ENCODE measurements around the gene MMP28. TPM values are rescaled to one million over a fixed set of nuclear protein-coding genes. Genes with fewer than 3 reads are reported as not detected.

MMP28 gene
- total RNA-seq, 1 experiment from 2014 or later, result 0.40 TPM

DNA sequence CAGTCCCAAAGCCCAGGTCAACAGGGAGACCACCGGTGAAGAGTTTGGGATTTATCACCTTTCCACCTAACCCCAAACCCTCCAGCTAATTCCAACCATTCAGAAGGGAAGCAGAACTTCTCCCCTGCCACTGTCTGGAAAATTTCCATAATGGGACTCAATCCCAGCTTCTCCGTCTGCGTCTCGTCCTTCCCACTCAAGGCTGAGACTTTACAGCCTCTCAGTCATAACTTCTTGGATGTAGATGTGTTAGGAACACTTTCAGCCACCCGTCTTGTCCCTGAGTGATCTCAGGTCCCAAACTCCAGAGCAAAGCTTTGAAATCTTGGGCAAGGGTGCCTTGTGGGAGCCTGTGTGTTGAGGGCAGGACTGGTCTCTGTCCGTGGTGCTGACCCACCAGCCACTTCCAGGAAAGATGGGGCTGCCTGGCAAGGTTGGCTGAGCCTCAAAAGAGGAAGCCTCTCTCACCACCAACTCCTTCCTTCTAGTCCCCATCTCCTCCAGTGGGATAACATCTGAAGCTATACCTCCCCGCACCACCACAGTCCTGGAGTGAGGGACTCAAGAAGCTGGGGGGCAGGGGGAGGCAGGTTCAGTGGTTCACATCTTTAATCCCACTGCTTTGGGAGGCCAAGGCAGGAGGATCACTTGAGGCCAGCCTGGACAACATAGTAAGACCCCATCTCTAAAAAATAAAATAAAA is 51.7 kb downstream of the MMP28 start:
- DNase-seq (ENCODE audit: low read depth), result peak; percentile 57

DNA sequence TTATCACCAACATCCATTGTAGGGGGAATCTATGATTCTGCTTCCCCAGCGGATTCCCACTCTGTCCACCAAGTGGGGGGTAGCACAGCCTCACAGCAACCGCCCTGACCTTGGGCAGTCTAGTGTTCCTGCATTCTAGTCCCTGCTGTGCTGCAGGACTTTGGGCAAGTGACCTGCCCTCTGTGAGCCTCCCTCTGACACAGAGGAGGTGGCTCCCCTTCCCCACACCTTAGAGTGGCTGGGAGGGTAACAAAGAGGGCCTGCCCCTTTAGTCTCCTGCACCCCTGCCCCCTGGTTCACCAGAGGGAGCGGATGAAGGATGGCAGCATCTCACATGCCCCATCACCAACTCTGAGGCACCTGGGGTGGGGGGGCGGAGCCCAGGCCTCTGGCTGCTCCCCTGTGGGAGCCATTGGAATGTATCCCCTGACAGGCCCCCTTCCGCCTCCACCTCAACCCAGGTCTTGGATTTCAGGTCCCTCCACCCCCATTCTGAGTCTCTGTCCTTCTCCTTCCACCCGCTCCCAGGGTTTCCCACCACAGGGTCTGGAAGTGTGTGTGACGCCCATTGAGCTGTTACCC is 52.5 kb downstream of the MMP28 start:
- DNase-seq (ENCODE audit: low read depth), result no peak

DNA sequence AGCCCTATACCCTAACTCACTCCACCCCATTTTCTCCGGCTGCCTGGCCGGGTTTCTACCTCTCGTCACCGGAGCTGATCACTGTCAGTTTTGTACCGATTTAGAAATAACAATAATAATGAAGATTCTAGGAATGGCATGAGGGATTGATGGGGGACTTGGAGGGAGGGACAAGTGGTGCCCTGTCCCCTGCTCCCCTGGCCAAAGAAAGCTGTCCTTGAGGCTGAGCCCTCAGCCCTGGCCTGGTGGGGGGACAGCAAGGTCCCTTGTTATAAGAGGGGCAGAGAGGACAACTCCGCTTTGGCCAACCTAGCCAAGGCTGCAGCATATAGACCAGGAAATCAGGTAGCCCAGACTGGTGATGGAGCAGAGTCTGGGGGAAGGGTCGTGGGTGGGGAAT is 52.9 kb downstream of the MMP28 start:
- DNase-seq (ENCODE audit: low read depth), result no peak

DNA sequence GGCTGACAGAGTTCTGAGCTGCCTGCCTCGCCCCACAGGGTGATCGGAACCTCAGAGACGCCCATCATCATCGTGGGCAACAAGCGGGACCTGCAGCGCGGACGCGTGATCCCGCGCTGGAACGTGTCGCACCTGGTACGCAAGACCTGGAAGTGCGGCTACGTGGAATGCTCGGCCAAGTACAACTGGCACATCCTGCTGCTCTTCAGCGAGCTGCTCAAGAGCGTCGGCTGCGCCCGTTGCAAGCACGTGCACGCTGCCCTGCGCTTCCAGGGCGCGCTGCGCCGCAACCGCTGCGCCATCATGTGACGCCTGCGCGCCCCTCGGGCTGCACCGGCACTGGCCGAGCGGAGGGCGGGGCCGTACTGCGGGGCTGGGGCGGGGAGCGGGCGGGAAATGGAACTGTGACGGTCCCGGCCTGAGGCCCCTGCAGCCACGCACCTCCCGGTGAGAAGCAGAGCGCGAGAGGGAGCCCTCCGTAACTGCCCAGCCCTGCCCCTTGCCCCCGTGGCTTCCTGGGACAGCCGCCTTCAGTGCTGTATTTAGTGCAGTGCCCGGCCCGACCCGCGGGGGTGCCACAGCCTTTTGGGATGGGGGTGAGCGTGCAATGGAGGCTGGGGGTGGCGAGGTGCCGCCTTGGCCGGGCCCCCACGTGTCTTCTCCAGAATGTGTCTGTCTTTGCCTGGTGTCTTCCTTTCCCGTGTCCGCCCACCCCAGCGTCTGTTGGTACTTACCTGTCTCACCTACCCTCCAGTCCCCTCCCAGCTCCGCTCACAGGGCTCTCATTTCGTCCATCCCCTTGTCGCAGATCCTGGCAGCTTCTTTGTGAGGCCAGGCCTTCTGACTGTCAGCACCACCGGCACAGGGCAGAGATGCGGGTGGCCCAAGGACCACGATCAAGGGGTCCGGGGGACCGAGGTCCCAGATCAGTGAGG is 54.2 kb downstream of the MMP28 start:
- DNase-seq (ENCODE audit: low read depth), result no peak

DNA sequence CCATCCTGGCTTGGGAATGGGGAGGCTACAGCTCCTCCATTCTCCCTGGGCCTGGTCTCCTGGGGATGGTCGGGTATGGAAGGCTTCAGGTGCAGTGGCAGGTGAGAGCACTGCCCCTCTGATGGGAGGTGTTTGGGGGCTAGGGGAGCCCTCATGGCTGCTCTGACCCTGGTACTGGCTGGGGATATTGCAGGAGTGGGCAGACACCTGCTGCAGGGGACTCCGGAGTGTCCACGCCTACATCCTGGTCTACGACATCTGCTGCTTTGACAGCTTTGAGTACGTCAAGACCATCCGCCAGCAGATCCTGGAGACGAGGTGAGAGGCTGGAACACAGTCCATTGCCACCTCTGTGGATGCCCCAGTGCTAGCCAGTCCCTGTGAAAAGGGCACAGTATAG is 55.2 kb downstream of the MMP28 start:
- no peak for DNase-seq (ENCODE audit: low read depth)

DNA sequence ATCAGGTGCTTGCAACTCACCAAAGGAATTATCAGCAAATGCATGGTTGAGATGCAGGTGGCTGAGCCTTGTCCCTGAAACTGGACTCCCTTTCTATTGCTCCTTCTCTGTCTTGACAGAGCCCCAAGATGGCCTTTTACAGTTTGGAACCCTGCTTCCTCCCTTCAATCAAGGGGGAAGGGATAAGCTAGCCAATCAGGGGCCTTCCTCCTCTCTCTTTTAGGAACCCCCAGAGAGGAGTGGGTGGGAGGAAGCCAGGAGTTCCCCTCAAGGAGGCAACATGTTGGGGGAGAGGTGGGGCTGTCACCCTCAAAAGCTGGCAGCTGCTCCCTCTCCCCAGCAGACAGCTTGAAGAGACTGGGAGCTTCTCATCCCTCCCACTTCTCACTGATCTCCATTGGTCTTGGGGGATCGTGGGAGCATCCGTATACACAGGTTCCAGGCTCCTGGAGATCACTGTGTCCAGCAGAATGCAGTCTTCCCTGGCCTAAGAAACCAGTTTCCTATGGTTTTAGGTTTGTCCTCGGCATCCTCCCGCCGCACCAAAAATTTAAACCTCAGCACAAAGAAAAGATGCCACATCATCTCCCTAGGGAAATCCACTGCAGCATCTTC is 56.8 kb downstream of the MMP28 start:
- DNase-seq (ENCODE audit: low read depth), result no peak

DNA sequence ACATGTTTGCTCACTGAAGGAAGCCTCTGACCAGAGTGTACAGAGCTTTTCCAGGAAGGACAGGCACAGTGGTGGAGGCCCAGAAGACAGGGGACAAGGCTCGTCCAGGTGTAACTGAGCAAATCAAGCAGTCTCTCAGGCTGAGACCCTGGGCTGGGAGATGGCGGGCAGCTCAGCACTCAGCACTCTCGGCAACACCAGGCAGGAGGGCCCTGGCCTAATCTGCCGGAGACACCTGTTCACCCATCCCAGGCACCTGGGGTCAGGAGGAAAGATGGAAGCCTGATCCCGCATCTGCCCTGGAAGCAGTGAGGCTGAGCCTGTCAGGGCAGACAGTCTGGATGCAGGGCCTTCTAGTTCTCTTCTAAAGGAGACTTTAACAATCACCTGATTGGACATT is 59.2 kb downstream of the MMP28 start:
- DNase-seq (ENCODE audit: low read depth), result no peak

DNA sequence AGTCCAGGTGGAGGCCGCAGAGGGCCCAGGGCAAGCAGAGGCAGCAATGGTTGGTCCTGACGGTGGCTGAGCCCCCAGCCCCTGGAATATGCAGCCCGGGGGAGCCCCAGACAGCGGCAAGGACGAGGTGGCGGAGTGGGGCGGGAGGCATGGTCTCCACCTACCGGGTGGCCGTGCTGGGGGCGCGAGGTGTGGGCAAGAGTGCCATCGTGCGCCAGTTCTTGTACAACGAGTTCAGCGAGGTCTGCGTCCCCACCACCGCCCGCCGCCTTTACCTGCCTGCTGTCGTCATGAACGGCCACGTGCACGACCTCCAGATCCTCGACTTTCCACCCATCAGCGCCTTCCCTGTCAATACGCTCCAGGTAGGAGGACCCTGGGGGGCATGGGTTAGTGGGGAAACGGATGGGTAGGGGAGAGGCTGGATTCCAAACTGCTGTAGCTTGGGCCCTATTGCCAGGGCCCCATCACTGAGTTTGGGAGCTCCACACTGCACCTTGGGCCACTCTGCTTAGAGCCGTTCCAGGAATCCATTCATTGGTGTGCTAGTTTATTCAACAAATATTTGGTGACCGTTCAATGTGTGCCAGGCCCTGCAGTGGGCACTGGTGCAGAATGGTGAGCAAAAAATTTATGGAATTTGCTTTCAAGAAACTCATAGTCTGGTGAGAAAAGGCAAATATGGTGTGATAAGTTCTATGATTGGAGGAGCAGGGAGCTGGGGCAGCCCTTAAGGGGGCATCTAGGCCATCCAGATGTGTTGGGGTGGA is 60.2 kb downstream of the MMP28 start:
- no peak for DNase-seq (ENCODE audit: low read depth)

DNA sequence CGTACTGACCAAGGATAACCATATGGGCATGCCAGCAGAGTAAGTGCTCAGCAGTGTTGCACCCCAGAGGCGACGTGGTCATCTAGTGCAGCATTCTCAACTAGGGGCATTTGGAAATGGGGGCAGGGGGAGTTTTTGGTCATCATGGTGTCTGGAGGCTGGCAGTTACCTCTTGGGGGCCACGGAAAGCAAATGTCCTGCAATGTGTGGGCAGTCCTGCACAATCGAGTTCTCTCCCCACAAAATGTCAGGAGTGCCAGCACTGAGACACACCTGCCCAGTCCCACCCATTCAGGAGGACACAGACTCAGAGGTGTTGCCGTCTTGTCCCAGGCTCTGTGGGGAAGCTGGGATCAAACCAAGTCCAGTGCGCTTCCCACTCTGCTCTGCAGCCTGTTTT is 61.0 kb downstream of the MMP28 start:
- no peak for DNase-seq (ENCODE audit: low read depth)

DNA sequence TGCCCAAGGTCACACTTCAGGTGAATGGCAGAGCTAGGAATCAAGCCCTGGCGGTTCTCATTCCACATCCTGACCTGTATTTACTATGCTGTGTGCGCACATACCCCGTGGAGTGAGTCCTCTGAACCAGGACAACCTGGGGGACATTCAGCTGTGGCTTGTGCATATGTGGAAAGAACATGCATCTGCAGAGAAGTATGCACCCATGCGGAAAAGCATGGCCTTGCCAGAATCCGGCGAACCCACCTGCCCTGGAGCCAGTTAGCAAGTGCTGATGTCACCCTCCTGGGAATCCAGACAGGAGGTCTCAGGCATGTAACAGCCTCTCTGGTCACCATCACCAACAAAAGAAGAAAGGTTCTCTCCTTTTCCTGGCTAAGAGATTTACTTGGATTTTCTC is 62.1 kb downstream of the MMP28 start:
- no peak for DNase-seq (ENCODE audit: low read depth)

DNA sequence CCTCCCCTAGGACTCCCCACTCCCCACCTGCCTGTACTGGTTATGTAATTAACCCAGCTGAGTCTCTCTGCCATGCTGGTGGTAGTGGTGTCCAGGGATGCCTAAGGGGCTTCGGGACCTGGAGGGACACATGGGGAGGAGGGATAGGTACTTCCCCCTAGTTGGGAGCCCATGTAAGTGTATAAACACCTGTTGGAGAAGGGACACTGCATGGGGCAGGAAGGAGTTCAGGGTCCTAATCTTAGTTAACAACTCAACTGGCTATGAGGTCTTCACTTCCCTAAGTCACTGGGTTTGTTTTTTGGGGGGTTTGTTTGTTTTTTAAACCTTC is 62.7 kb downstream of the MMP28 start:
- no peak for DNase-seq (ENCODE audit: low read depth)

DNA sequence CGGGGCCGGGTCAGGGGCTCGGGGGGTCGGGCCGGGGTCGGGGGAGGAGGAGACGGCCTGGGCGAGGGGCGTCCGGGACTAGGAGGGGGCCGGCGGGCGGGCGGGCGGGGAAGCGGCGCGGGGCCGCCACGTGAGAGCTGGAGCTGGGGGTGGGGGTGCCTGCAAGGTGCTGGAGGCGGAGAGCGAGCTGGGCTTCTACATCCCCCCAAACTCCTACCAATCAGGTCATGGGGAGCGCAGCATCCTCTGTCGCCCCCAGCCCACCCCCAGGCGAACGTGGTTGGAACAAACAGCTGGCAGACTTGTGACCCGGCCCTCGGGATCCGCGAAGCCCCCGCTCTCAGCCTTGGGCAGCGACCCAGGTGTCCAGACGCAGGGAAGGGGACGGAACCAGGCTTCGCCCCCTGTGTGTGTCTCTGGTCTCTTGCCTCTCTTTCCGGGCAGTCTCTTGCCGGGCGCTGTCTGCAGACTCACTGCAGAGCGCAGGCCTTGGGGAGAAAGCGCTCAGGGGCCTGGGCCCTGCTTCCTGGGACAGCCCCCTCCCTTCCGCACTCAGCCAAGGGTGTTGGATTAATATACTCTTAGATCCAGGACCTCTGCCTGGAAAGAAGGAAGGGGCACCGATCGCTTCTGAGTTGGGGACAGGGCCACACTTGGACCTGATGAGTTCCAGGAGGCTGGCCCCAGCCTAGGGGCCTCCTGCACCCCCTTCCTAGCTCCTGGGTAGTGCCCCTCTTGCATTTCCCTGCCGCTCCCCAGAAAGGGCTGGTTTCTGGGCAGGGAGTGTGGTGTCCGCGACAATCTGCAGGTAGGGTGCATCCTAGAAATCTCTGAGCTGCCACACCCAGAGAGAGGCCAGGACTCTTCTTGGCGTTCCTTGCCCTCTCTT is 63.3 kb downstream of the MMP28 start:
- DNase-seq (ENCODE audit: low read depth), result no peak

DNA sequence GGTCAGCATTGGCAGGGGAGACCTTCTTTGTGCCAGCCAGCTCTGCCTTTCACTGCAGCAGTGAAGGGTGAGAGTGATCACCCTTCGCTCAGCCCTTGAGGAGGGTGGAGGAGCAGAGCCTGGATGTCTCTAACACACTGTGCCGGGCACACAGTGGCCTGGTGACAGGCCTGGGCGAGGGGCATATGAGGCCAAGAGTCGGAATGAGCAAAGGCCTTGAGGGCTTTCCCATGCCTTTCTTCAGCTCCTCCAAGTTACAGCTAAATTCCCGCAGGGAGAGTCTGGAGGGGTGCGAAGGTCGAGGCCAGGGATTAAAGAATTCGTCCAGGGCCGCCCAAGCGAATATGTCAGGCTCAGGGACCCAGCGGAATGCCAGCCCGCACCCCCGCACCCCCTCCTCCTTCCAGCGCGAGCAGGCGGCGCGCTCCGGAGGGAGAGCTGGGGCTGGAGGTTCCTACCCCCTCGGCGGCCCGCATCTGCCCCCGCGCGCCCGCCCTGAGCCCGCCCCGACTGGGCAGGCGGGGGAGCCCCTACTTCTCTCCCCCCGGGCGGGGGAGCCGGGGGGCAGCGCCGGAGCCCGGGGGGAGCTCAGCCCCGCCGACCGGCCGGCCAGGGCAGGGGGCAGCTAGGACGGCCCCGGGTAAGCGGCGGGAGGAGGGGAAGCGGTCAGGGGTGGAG is 64.1 kb downstream of the MMP28 start, which contains the start of gene RASL10B:
TSS of gene RASL10B (plus strand) at position 401 of the 678 bp plus-strand sequence. CDS start 3,546 bp downstream, outside the sequence.
- peak; percentile 68 for DNase-seq (ENCODE audit: low read depth)

DNA sequence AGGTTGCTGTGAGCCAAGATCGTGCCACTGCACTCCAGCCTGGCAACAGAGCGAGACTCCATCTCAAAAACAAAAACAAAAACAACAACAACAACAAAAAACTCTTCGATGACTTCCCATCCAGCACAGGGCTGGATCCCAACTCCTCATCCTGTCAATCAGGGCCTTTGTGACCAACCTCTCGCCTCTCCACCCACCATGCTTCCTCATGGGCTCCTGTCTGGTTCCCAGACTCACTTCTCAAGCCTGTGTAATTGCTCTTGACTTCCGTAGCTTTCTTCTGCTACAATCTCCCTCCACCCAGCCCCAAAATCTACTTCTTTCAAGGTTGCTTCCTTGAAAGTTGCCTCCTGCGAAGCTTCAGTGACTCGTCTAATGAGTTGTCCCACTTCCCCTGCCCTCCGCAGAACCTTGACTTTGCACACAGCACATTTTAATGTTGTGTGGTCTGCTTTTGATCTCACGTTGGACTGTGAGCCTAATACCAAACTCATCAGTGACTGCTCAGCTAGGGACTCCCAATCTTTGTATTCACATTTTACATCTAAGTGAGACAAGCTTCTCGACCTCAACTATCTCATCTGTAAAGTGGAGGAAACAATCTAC is 64.9 kb downstream of the MMP28 start:
- DNase-seq (ENCODE audit: low read depth), result no peak

DNA sequence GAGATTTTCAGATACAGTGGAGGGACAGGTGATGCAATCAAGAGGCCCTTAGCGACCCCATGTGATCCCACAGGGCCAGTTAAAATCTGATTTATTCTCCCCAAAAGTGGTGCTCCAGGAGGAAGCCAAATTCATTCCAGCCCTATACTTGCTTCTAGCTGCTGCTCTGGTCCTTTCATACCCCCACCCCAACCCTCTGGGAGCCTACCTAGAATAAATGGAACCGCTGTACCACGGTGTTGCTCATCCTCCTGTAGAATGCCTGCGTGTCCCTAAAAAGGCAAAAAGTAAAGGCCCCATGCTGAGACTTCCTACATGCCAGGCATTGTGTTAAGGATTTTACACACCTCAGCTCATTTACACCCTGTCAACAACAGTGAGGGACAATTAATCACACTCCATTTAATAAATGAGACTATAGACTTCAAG is 66.0 kb downstream of the MMP28 start:
- DNase-seq (ENCODE audit: low read depth), result no peak

DNA sequence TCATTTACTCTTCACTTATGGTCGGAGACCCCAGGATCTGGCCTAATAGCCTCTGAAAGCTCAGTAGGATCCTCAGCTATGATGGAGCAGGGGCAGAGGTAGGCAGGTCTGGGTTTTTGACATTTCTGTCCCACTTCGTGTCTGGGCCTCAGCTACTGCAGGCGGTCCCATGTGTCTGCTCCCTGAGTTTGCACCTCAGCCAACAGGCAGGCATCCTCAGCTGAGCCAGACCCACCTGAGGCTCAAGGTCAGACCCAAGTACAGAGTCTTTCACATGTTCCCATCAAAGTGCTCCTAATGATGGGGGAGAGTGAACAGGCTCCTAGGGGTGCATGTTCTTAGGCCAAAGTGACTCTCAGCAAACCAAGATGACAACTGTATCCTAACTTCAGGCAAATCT is 66.9 kb downstream of the MMP28 start:
- no peak for DNase-seq (ENCODE audit: low read depth)

DNA sequence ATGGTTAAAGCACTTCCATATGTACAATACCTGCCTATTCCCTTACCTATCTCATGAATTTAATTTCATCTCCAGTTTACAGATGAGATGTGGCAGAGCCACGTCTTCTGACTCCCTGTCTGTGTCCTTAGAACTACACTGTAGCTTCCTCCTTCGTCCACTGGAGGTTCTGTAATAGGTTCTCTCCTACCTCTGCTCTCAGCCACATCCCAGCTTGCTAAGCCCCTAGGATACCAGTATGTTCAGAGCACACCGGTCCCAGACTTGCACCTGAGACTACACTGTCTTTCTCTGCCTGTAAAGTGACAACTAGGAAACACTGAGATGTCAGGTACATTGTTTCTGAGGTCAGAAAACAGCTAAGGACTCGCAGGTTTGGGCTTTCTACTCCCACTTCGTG is 67.8 kb downstream of the MMP28 start:
- no peak for DNase-seq (ENCODE audit: low read depth)

DNA sequence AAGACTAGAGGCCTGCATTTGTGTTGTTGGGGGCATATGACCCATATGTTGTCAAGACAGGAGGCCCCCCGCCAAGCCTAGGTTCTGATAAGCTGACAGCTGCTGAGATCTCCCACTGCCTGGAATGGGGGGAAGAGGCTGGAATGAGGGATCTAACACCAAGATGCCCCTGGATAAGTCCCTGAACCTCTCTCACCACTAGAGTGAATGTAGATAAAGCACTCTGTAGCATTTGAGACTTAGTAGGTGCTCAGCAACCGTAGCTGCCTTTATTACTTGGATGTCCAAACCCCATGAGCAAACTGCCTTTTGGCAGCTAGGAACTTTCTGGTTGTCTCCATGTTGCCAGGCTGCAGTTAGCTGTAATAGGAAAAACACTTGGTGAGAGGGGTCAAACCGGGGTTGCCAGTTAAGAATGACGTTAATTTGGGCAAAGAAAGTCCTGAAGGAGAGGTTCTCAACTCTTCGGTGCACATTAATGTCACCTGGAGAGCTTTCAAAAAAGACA is 68.4 kb downstream of the MMP28 start:
- no peak for DNase-seq (ENCODE audit: low read depth)

All from Daoy (cell line).